G401.6 (cell line): ENCODE data around the gene MFRP.
A peak's percentile ranks its signal among the peaks of the same experiment; 100 is the strongest.

Source experiments
- FAIRE-seq: peaks from 2 replicates; lab custom pipeline; 2012; peaks lifted over from hg19 to GRCh38; lab: Jason Lieb, UNC

MFRP gene

GRCh38 chr11:119337581-119338317 lies 8.8 kb downstream of the MFRP start:
- FAIRE-seq: no peak

GRCh38 chr11:119336744-119337469 lies 9.6 kb downstream of the MFRP start:
- no peak for FAIRE-seq

- no peak for FAIRE-seq
Observed at GRCh38 chr11:119335655-119336543, 10.6 kb downstream of the MFRP start.

- FAIRE-seq: no peak
Observed at GRCh38 chr11:119335091-119335654, 11.3 kb downstream of the MFRP start.

- peak; percentile 99 for FAIRE-seq
Observed at GRCh38 chr11:119334174-119334930, 12.2 kb downstream of the MFRP start, which contains the start of gene RNF26. TSS of gene RNF26 (plus strand) at chr11:119334527. CDS start at chr11:119335123, 596 bp downstream.

- FAIRE-seq: peak; percentile 34
Observed at GRCh38 chr11:119332111-119332765, 14.3 kb downstream of the MFRP start.

GRCh38 chr11:119330237-119330636 lies 16.3 kb downstream of the MFRP start:
- FAIRE-seq: no peak

- no peak for FAIRE-seq
Observed at GRCh38 chr11:119329320-119329719, 17.2 kb downstream of the MFRP start.

GRCh38 chr11:119324189-119324588 lies 22.3 kb downstream of the MFRP start:
- no peak for FAIRE-seq

- FAIRE-seq: peak; percentile 51
Observed at GRCh38 chr11:119323532-119324033, 22.9 kb downstream of the MFRP start.

GRCh38 chr11:119322921-119323531 lies 23.5 kb downstream of the MFRP start:
- no peak for FAIRE-seq

- FAIRE-seq: no peak
Observed at GRCh38 chr11:119322360-119322739, 24.2 kb downstream of the MFRP start.

- FAIRE-seq: no peak
Observed at GRCh38 chr11:119320776-119321524, 25.6 kb downstream of the MFRP start.

GRCh38 chr11:119320240-119320775 lies 26.2 kb downstream of the MFRP start:
- no peak for FAIRE-seq

- no peak for FAIRE-seq
Observed at GRCh38 chr11:119319700-119320239, 26.7 kb downstream of the MFRP start.

GRCh38 chr11:119319136-119319699 lies 27.3 kb downstream of the MFRP start:
- no peak for FAIRE-seq

- no peak for FAIRE-seq
Observed at GRCh38 chr11:119318240-119319135, 28.0 kb downstream of the MFRP start.
